GM23338 (cell line): ENCODE data around the gene LY6G6D. TPM values are rescaled to one million over a fixed set of nuclear protein-coding genes. Genes with fewer than 3 reads are reported as not detected.

ENCODE experiments used
- ATAC-seq: fragments of 200-7000 bp; cut with Tn5 transposase; 3 replicates; pipeline ENCODE4 v1.9.1; 2020
- DNase-seq: peaks from one replicate; pipeline ENCODE4 v3.0.0-alpha.2; 2015; ENCODE audit warnings: low spot score
- H2AFZ ChIP-seq: fragments of 200-600 bp; sonication (generic); 2 replicates; pipeline ENCODE4 v1.8.0; 2016; ENCODE audit warnings: antibody characterized with exemption, mild to moderate bottlenecking, moderate library complexity
- H3F3A ChIP-seq: fragments of 200-600 bp; sonication (generic); replicated peaks from 2 replicates; pipeline ENCODE4 v1.8.0; 2017; ENCODE audit warnings: antibody characterized with exemption, mixed run types, low read depth
- H3K27ac ChIP-seq: fragments of 200-600 bp; sonication (generic); 2 replicates; pipeline ENCODE4 v1.6.1; 2016; ENCODE audit warnings: low read depth
- H3K27me3 ChIP-seq: fragments of 200-600 bp; sonication (generic); 2 replicates; pipeline ENCODE4 v1.8.0; 2016; ENCODE audit warnings: mild to moderate bottlenecking, mixed run types, moderate library complexity; ENCODE audit not compliant: insufficient read depth
- H3K36me3 ChIP-seq: fragments of 200-600 bp; sonication (generic); 2 replicates; pipeline ENCODE4 v1.8.0; 2016; ENCODE audit warnings: mild to moderate bottlenecking; ENCODE audit not compliant: insufficient read depth
- H3K4me1 ChIP-seq: fragments of 200-600 bp; sonication (generic); 2 replicates; pipeline ENCODE4 v1.8.0; 2016; ENCODE audit warnings: mild to moderate bottlenecking, moderate library complexity; ENCODE audit not compliant: insufficient read depth
- H3K4me2 ChIP-seq: fragments of 200-600 bp; sonication (generic); 2 replicates; pipeline ENCODE4 v1.7.1; 2017; ENCODE audit warnings: mixed run types
- H3K4me3 ChIP-seq: fragments of 200-600 bp; sonication (generic); 2 replicates; pipeline ENCODE4 v1.6.1; 2016; ENCODE audit warnings: mixed run types
- H3K79me2 ChIP-seq: fragments of 200-600 bp; sonication (generic); replicated peaks from 2 replicates; pipeline ENCODE4 v1.8.0; 2017; ENCODE audit warnings: mild to moderate bottlenecking; ENCODE audit not compliant: insufficient read depth
- H3K9me2 ChIP-seq: fragments of 200-600 bp; sonication (generic); 2 replicates; pipeline ENCODE4 v1.8.0; 2017; ENCODE audit not compliant: insufficient read depth
- H4K20me1 ChIP-seq: fragments of 200-600 bp; sonication (generic); replicated peaks from 2 replicates; pipeline ENCODE4 v1.8.0; 2017; ENCODE audit warnings: mild to moderate bottlenecking; ENCODE audit not compliant: insufficient read depth
- H3K27ac Mint-ChIP-seq: 2 replicates; pipeline ENCODE4 v1.8.0; 2020; ENCODE audit warnings: inconsistent platforms, mild to moderate bottlenecking, moderate library complexity, mixed read lengths
- H3K27me3 Mint-ChIP-seq: 3 replicates; pipeline ENCODE4 v1.8.0; 2022; ENCODE audit warnings: low read depth, mild to moderate bottlenecking, moderate library complexity, mixed read lengths, inconsistent platforms; ENCODE audit not compliant: insufficient read depth, poor library complexity
- H3K36me3 Mint-ChIP-seq: 3 replicates; pipeline ENCODE4 v1.8.0; 2021; ENCODE audit warnings: low read depth, mild to moderate bottlenecking, inconsistent platforms, moderate library complexity, mixed read lengths
- H3K4me1 Mint-ChIP-seq: 3 replicates; pipeline ENCODE4 v1.8.0; 2020; ENCODE audit warnings: mild to moderate bottlenecking, inconsistent platforms, mixed read lengths
- H3K4me3 Mint-ChIP-seq: 3 replicates; pipeline ENCODE4 v1.8.0; 2021; ENCODE audit warnings: moderate library complexity, mild to moderate bottlenecking, inconsistent platforms, mixed read lengths
- H3K9me3 Mint-ChIP-seq: 3 replicates; pipeline ENCODE4 v1.8.0; 2020; ENCODE audit warnings: moderate library complexity, mild to moderate bottlenecking, inconsistent platforms, mixed read lengths
- CTCF ChIP-seq, 2 experiments: fragments of 200-600 bp in 1 of 2; sonication (generic) in 1 of 2; conservative IDR thresholded peaks; 2 replicates each; pipeline versions ENCODE4 v1.5.1 to v1.6.1; 2016 to 2017; ENCODE audit warnings: antibody characterized with exemption in 2 of 2, low read depth in 2 of 2, mild to moderate bottlenecking in 2 of 2, moderate library complexity in 1 of 2
- EZH2 ChIP-seq: fragments of 200-600 bp; sonication (generic); IDR thresholded peaks from one replicate; pipeline ENCODE4 v1.8.0; 2017; ENCODE audit warnings: antibody characterized with exemption, mild to moderate bottlenecking, low read depth; ENCODE audit not compliant: unreplicated experiment
- JUNB ChIP-seq: IDR thresholded peaks from one replicate; pipeline ENCODE4 v1.6.1; 2016; ENCODE audit warnings: antibody characterized with exemption; ENCODE audit not compliant: unreplicated experiment
- NANOG ChIP-seq: IDR thresholded peaks from 2 replicates; pipeline ENCODE4 v1.6.1; 2016; ENCODE audit warnings: antibody characterized with exemption, borderline replicate concordance
- REST ChIP-seq: IDR thresholded peaks from one replicate; pipeline ENCODE4 v1.6.1; 2018; ENCODE audit warnings: antibody characterized with exemption; ENCODE audit not compliant: unreplicated experiment
- ZNF462 ChIP-seq: fragments of 250-450 bp; sonication (Bioruptor Pico); IDR thresholded peaks from 2 replicates; pipeline ENCODE4 v1.5.0; 2020; ENCODE audit warnings: mild to moderate bottlenecking, moderate library complexity
- polyA plus RNA-seq: library from polyadenylated mRNA; unstranded; fragments of >200 nt; fragmentation: Nextera tagmentation; extraction: Ambion mirVana; gene quantifications from 2 replicates; pipeline ENCODE4 v1.2.1, GENCODE V29; 2016
- total RNA-seq: library from RNA; depleted of rRNA; stranded (reverse); fragments of >200 nt; shearing (Covaris generic); gene quantifications from 2 replicates; pipeline ENCODE4 v1.2.3, GENCODE V29; 2014

The LY6G6D gene
- total and polyA plus RNA-seq, 2 experiments from 2014 or later, result not detected

GRCh38 chr6:31721351-31722020 is 6.3 kb downstream of the LY6G6D start, which contains the start of gene LY6G6C:
Gene LY6G6C, minus strand, starts transcription at chr6:31721746. Its CDS starts 67 bp downstream, at chr6:31721679.
- no peak for ATAC-seq
- H3K4me3 Mint-ChIP-seq, result no peak within 1 kb of the TSS
- peaks cover 14% of the 10 kb centered on the region for H3K4me1 ChIP-seq
- peaks cover 8% of the 10 kb centered on the region; the same call in 2 of the 3 replicates for H3K36me3 Mint-ChIP-seq
- H3K27me3 ChIP-seq, result no peaks in the 10 kb centered on the region
- H3K4me1 Mint-ChIP-seq, result peaks cover 21% of the 10 kb centered on the region
- H2AFZ ChIP-seq, result no peak within 1 kb of the TSS
- no peaks in the 10 kb centered on the region for H3F3A ChIP-seq
- H3K27ac ChIP-seq, result no peak within 1 kb of the TSS
- no peaks in the 10 kb centered on the region for H4K20me1 ChIP-seq
- TF ChIP-seq EZH2, result no peak
- no peak for TF ChIP-seq JUNB
- TF ChIP-seq REST, result no peak
- TF ChIP-seq NANOG, result no peak
- TF ChIP-seq CTCF (conservative IDR thresholded peaks at IDR 0.05; ENCODE audit: low read depth in 2 of 2), result no peak
- no peak for TF ChIP-seq ZNF462 (CRISPR knock-in tag)
- no peak for DNase-seq
- H3K27me3 Mint-ChIP-seq, result peaks cover 15% of the 10 kb centered on the region
- no peak within 1 kb of the TSS for H3K4me3 ChIP-seq
- H3K9me2 ChIP-seq, result no peaks in the 10 kb centered on the region
- no peak within 1 kb of the TSS for H3K27ac Mint-ChIP-seq
- H3K79me2 ChIP-seq, result no peaks in the 10 kb centered on the region
- no peak within 1 kb of the TSS for H3K4me2 ChIP-seq
- H3K36me3 ChIP-seq, result no peaks in the 10 kb centered on the region
- no peaks in the 10 kb centered on the region; the same call in 2 of the 3 replicates for H3K9me3 Mint-ChIP-seq
